Caco-2 (cell line): Measurements from ENCODE around the gene STK10. TPM values are rescaled to one million over a fixed set of nuclear protein-coding genes. Genes with fewer than 3 reads are reported as not detected.

Experiments
- Bru-seq: library from RNA; stranded (reverse); fragments of 400-500 nt; gene quantifications from one replicate; lab custom pipeline; 2021; lab: Mats Ljungman, UMichigan
- BruChase-seq, 2 experiments: library from RNA; stranded (reverse); fragments of 400-500 nt; gene quantifications; one replicate each; lab custom pipeline; 2021; lab: Mats Ljungman, UMichigan
- BruUV-seq: library from RNA; stranded (reverse); fragments of 400-500 nt; replicated peaks from 2 replicates; lab custom pipeline; 2021; lab: Mats Ljungman, UMichigan
- CTCF ChIA-PET: fragments of 300-600 bp; sonication (Branson Sonifier 250); formaldehyde crosslinking; loops from one replicate; lab custom pipeline; 2022; ENCODE audit warnings: antibody characterized with exemption; lab: Charles Lee
- POLR2A ChIA-PET: fragments of 300-600 bp; sonication (Branson Sonifier 250); formaldehyde crosslinking; loops from one replicate; lab custom pipeline; 2022; ENCODE audit warnings: antibody characterized with exemption; lab: Charles Lee
- DNase-seq, 2 experiments: peaks; one replicate each; pipeline versions ENCODE4 v3.0.0 to v3.0.0-alpha.2; 2020 to 2022
- H3K27me3 ChIP-seq: replicated peaks from 2 replicates; pipeline ENCODE4 v1.6.0; 2011; ENCODE audit warnings: low read length; ENCODE audit not compliant: control insufficient read depth, insufficient read depth
- H3K36me3 ChIP-seq: 2 replicates; pipeline ENCODE4 v1.5.1; 2011; ENCODE audit warnings: low read length; ENCODE audit not compliant: control insufficient read depth, insufficient read depth
- H3K4me1 ChIP-seq: fragments of 250-450 bp; sonication (Bioruptor Pico); 2 replicates; pipeline ENCODE4 v1.5.1; 2020; ENCODE audit warnings: mild to moderate bottlenecking
- H3K4me3 ChIP-seq: 2 replicates; pipeline ENCODE4 v1.5.1; 2011; ENCODE audit warnings: low read depth, mild to moderate bottlenecking, control low read depth, low read length
- H3K9me3 ChIP-seq: fragments of 250-450 bp; sonication (Bioruptor Pico); 2 replicates; pipeline ENCODE4 v1.5.1; 2020; ENCODE audit warnings: mild to moderate bottlenecking, moderate library complexity
- H3K27ac Mint-ChIP-seq: one replicate; pipeline ENCODE4 v1.8.0; 2022; ENCODE audit warnings: mixed read lengths; ENCODE audit not compliant: unreplicated experiment
- H3K27me3 Mint-ChIP-seq: one replicate; pipeline ENCODE4 v1.8.0; 2022; ENCODE audit warnings: mixed read lengths; ENCODE audit not compliant: insufficient read depth, unreplicated experiment
- H3K36me3 Mint-ChIP-seq: one replicate; pipeline ENCODE4 v1.8.0; 2022; ENCODE audit warnings: mild to moderate bottlenecking, mixed read lengths; ENCODE audit not compliant: insufficient read depth, unreplicated experiment
- H3K4me1 Mint-ChIP-seq: one replicate; pipeline ENCODE4 v1.8.0; 2022; ENCODE audit warnings: low read depth, mixed read lengths; ENCODE audit not compliant: unreplicated experiment
- H3K4me3 Mint-ChIP-seq: one replicate; pipeline ENCODE4 v1.8.0; 2022; ENCODE audit warnings: mild to moderate bottlenecking, moderate library complexity, mixed read lengths; ENCODE audit not compliant: unreplicated experiment
- H3K9me3 Mint-ChIP-seq: one replicate; pipeline ENCODE4 v1.8.0; 2022; ENCODE audit warnings: mixed read lengths; ENCODE audit not compliant: unreplicated experiment
- intact Hi-C: fragments of 100-400 bp; cut with micrococcal nuclease; formaldehyde crosslinking; loops from one replicate; pipeline ENCODE4 v1.10.0; 2022; ENCODE audit not compliant: unreplicated experiment
- long read RNA-seq: library from polyadenylated mRNA; stranded (forward); transcript quantifications from one replicate; pipeline ENCODE4 v2.0.0, GENCODE V29; 2022
- total RNA-seq: library from RNA; stranded (reverse); gene quantifications from 2 replicates; pipeline ENCODE4 v1.2.3, GENCODE V29; 2022
- TF ChIP-seq, protein P1 (sequence below), 2 experiments: fragments of 200-600 bp in 1 of 2; IDR thresholded peaks; 1 replicate in 1 of 2; 2 replicates in 1 of 2; pipeline versions ENCODE4 v1.5.1 to v1.8.0; 2011 to 2022; ENCODE audit warnings: antibody characterized with exemption in 1 of 2, control low read depth in 1 of 2, inconsistent platforms in 1 of 2, low read depth in 1 of 2, low read length in 1 of 2, mild to moderate bottlenecking in 1 of 2, moderate library complexity in 1 of 2; ENCODE audit not compliant: insufficient read depth in 1 of 2, severe bottlenecking in 1 of 2, unreplicated experiment in 1 of 2

Gene STK10
- total RNA-seq = 10.3 and 15.6 TPM in 2 replicates
- percentile 45 among the genes with signal in this experiment for Bru-seq, nascent RNA
- BruChase-seq, experiment 1, labeled RNA remaining after a 2-hour chase = percentile 47 among the genes with signal in this experiment
- BruChase-seq, experiment 2, labeled RNA remaining after a 6-hour chase = percentile 47 among the genes with signal in this experiment
- long read RNA-seq, full-length matches to known transcripts = 3 of 11 reads
- long read RNA-seq, partial matches to known transcripts = 5 of 11 reads
- long read RNA-seq, other reads (novel, unspliced or antisense) = 3 of 11 reads

DNA sequence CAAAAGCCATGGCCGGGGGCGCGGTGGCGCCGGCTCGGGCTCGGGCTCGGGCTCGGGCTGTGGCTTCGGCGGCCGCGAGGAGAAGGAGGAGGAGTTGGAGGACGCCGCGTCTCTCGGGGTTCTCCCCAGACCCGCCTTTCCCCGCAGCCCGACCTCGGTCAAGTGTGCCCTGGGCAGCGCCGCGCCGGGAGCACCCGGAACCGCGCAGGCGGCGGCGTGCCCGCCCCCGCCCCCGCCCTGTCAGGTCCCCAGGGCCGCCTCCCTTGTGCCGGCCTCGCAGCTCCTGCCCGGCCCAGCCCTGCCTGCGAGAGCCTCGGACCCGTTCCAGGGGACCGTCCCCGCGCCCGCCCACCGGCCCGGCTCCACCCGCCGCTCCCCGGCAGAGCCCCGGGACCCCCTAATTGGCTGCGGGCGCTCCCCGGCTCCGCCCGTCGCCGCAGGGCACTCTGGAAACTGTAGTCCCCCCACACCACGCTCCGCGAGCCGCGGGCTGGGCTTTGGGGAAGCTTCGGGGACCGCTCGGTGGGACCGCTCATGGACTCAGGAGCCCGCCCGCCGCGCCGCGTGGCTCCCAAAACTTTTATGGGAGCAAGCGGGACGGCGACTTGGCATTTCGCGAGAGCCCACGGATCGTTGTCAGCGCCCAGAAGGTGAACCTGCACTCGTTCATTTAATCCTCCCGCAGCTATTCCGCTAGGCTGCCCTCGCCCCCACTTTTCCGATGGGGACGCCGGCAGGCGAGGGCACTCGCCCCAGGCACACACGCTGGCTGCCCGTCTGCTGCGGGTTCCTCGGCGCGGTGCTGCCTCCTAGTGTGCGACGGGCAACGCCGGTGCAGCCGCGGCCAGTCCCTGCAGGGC lies at the start of gene STK10:
Gene STK10 (minus strand): TSS at position 192 of the 860 bp plus-strand sequence. CDS start 182 bp downstream, at position 10.
- Histone ChIP-seq H3K27me3 (no peaks in the 10 kb centered on the region), H3K36me3 (no peaks in the 10 kb centered on the region), H3K4me1 (peaks cover 8% of the 10 kb centered on the region; the same call in 1 of the 2 replicates), H3K9me3 (no peaks in the 10 kb centered on the region), H3K4me3 (peak within 1 kb of the TSS; percentile 91)
- no peaks in the 10 kb centered on the region for H3K4me1 Mint-ChIP-seq
- H3K4me3 Mint-ChIP-seq = peak within 1 kb of the TSS; percentile 98
- ChIA-PET POLR2A (interaction anchor here (0.8 kb wide), 1 partner anchor 182 kb away, joined by 3 read pairs; the partner anchor contains the start of gene FBXW11), CTCF (interaction anchor here (0.6 to 2.0 kb wide), 10 partner anchors 14 to 280 kb away, joined by 3 to 8 read pairs (median 3); partner anchors contain the start of gene FBXW11)
- TF ChIP-seq, protein P1, sequence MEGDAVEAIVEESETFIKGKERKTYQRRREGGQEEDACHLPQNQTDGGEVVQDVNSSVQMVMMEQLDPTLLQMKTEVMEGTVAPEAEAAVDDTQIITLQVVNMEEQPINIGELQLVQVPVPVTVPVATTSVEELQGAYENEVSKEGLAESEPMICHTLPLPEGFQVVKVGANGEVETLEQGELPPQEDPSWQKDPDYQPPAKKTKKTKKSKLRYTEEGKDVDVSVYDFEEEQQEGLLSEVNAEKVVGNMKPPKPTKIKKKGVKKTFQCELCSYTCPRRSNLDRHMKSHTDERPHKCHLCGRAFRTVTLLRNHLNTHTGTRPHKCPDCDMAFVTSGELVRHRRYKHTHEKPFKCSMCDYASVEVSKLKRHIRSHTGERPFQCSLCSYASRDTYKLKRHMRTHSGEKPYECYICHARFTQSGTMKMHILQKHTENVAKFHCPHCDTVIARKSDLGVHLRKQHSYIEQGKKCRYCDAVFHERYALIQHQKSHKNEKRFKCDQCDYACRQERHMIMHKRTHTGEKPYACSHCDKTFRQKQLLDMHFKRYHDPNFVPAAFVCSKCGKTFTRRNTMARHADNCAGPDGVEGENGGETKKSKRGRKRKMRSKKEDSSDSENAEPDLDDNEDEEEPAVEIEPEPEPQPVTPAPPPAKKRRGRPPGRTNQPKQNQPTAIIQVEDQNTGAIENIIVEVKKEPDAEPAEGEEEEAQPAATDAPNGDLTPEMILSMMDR (IDR thresholded peaks at IDR 0.05; ENCODE audit: insufficient read depth in 1 of 2, low read depth in 1 of 2, low read length in 1 of 2, severe bottlenecking in 1 of 2, unreplicated experiment in 1 of 2) = peak; percentile 82 to 92
- peaks cover 17% of the 10 kb centered on the region for H3K36me3 Mint-ChIP-seq
- peak within 1 kb of the TSS; percentile 36 for H3K27ac Mint-ChIP-seq
- no peaks in the 10 kb centered on the region for H3K9me3 Mint-ChIP-seq
- peak; percentile 88 to 92 for DNase-seq
- peaks cover 3% of the 10 kb centered on the region for H3K27me3 Mint-ChIP-seq
- intact Hi-C loops = loop anchor here (1.0 to 5.0 kb wide), 6 partner anchors 26 to 276 kb away; partner anchors contain the start of gene UBTD2
- BruUV-seq = no TSS peak

DNA sequence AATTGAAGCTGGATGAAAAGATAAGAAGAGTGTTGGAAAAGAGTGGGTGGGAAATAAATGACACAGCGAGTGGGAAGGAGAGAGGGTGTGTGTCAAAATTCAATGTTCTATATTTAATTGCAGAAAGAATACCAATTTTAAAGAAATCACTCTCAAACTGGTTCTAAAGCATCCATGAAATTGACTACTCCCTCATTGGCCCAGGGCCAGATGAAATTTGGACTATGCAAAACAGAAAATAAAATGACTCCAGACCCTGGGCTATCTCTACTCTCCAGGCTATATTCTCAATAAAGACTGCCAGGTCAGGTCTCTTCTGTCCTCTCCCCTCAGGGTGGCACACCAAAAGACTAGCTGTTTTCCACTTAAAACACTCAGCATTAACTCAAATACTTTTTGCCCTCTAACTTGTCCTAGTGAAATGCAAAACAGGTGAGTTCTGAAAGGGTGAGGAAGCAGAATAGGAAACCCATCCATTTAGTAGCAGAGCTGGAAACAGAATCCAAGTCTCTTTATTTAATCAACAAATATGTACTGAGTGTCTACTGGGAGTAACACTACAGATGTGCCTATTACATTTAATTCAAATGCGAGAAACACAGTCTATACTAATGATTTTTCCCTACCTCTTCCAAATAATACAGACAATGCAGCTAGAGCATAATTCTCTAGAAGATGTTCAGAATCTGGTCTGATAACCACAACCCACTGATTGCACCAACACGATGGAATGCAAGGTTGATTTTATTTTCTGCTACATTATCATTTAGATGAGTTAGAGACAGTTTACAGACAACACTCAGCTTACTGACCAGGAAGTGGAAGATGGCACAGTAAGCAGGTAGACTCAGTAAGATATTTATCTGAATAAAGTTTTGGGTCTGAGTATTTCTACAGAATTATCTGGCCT lies 48.1 kb upstream of the STK10 start:
- Histone ChIP-seq H3K9me3 (no peaks in the 10 kb centered on the region), H3K4me1 (peaks cover 56% of the 10 kb centered on the region), H3K27me3 (no peaks in the 10 kb centered on the region), H3K4me3 (no peak overlapping the region), H3K36me3 (peaks cover 1% of the 10 kb centered on the region)
- H3K9me3 Mint-ChIP-seq = no peaks in the 10 kb centered on the region
- no peak for DNase-seq
- intact Hi-C loops = loop anchor here (1.0 to 2.0 kb wide), 2 partner anchors 47 to 48 kb away; partner anchors contain the start of genes STK10 and UBTD2
- H3K27ac Mint-ChIP-seq = peak overlapping the region; percentile 70
- no TSS peak for BruUV-seq
- peaks cover 34% of the 10 kb centered on the region for H3K36me3 Mint-ChIP-seq
- no peaks in the 10 kb centered on the region for H3K27me3 Mint-ChIP-seq
- POLR2A ChIA-PET = no interaction called here
- peak overlapping the region; percentile 55 for H3K4me3 Mint-ChIP-seq
- H3K4me1 Mint-ChIP-seq = peaks cover 53% of the 10 kb centered on the region
- CTCF ChIA-PET = interaction anchor here (0.5 to 1.3 kb wide), 2 partner anchors 47 to 350 kb away, joined by 4 read pairs; partner anchors contain the start of gene UBTD2
- TF ChIP-seq, protein P1 (IDR thresholded peaks at IDR 0.05; ENCODE audit: insufficient read depth in 1 of 2, low read depth in 1 of 2, low read length in 1 of 2, severe bottlenecking in 1 of 2, unreplicated experiment in 1 of 2) = no peak
